Endometrium (tissue), 2 donors: ENCODE measurements around the gene MAP2K2.

ENCODE experiments used
- FAIRE-seq: peaks from 2 replicates; lab custom pipeline; 2012; peaks lifted over from hg19 to GRCh38; lab: Jason Lieb, UNC
- donor health status: control.
- donor health status: control.

The MAP2K2 gene

DNA sequence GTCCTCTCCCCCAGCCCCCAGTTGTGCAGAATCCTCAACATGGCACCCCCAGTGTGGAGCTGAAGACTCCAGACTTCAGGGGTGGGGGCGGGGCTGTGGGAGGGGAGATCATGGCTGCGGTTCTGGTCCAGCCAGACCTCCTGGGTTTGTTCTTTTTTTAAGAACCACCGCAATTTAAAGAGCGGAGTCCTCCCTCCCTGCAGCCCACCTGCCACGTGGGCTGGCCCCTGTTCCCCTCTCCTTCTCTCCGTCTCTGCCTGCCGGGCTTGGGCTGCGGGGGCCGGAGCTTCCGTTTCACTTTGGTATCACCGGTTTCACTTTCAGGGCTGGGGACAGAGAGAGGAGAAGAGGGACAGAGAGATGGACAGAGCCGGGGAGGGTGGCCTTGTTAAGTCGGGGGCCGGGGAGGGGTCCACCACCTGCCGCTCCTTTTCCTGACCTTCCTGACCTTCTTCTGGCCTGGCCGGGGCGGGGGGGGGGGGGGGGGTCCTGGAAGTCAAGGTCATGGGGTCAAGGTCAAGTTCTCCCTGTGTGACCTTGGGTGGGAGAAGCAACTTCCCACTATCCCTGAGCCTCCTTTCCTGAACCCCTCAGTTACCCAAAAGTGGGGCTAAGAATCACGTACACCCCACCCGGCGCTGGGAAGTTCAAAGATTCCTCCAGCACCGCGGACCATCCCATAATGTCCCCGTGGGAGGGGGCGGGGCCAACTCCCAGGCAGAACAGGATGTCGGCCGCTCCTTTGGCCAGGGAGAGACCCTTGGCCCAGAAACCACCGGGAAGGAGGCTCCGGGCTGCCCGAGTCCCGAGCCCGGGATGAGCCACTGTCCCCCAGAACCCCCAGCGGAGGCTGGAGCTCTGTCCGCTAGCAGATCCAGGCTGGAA lies 45.9 kb downstream of the MAP2K2 start:
- FAIRE-seq = no peak

- no peak for FAIRE-seq
Measured at GRCh38 chr19:4077007-4077374, 46.9 kb downstream of the MAP2K2 start.

DNA sequence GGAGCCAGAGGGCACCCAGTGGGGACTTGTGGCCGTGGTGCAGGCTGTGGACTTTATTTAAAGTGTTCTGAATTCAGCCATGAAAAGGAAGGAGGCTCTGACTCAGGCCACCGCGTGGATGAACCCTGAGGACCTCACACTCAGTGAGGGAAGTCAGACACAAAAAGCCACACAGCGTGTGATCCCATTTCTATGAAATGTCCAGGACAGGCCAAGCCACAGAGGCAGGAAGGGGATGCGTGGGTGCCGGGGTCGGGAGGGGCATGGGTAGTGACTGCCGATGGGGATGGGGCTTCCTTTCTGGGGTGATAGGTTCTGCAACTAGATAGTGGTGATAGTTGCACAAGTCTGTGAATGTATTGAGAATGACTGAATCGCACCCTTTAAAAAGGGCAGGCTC lies 48.5 kb downstream of the MAP2K2 start:
- no peak for FAIRE-seq

GRCh38 chr19:4071610-4072009 lies 52.3 kb downstream of the MAP2K2 start:
- FAIRE-seq = no peak

DNA sequence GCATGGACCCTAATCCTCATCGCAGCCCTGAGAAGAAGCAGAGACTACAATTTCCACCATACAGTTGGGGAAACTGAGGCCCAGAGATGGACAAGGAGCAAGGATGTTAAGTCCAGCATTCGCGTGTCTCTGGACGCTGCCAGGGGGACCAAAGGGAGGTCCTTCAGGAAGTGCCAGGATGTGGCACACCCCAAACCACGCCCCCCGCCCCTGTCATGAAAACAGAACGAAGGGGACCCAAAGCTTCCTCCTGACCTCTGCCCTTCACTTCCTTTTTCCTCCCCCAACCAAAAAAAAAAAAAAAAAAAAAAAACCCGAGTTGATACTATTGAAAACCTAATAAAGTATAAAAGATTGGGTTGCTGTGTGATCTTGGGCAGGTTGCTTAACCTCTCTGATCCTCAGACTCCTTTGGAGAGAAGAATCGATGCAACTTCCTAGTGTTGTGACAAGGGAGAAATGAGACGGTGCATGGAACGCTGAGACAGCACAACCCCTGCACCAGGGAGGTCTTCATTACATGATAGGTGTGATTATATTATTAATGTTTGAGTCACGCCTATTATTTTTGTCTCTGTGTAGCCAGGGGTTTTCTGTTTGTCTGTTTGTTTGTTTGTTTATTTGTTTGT lies 54.5 kb downstream of the MAP2K2 start:
- FAIRE-seq = no peak

DNA sequence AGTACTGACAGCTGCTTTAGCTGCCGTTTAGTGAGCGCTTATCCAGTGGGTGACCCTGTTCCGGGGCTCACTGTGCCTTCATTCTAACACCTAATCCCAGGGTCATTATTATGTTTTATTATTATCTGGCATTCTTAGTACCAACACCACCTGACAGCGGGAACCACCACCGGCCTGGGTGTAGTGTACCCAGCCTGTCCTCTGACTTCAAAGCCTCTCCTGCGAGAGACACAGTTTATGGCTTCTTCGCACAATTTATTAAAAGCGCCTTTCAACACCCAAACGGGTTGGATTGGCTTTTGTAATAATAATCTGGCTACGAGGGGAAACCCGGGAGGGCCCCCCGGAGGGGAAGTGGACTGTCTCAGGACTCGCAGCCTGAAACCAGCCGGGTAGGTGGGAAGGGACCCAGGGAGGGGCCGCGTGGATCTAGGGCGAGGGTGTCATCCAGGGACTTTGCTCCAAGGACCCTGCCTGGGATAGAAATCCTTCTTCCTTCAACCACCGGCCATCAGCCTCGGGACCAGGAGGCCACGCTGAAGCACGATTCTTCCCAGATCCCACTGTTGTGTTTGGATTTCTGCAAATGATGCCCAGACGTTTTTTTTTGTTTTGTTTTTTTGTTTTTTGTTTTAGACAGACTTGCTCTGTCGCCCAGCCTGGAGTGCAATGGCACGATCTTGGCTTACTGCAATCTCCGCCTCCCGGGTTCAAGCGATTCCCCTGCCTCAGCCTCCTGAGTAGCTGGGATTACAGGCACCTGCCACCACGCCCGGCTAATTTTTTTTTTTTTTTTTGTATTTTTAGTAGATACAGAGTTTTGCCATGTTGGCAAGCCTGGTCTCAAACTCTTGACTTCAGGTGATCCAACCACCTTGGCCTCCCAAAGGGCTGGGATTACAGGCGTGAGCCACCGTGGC lies 55.6 kb downstream of the MAP2K2 start:
- FAIRE-seq = no peak

- FAIRE-seq = no peak
Measured at GRCh38 chr19:4067396-4068046, 56.4 kb downstream of the MAP2K2 start.

DNA sequence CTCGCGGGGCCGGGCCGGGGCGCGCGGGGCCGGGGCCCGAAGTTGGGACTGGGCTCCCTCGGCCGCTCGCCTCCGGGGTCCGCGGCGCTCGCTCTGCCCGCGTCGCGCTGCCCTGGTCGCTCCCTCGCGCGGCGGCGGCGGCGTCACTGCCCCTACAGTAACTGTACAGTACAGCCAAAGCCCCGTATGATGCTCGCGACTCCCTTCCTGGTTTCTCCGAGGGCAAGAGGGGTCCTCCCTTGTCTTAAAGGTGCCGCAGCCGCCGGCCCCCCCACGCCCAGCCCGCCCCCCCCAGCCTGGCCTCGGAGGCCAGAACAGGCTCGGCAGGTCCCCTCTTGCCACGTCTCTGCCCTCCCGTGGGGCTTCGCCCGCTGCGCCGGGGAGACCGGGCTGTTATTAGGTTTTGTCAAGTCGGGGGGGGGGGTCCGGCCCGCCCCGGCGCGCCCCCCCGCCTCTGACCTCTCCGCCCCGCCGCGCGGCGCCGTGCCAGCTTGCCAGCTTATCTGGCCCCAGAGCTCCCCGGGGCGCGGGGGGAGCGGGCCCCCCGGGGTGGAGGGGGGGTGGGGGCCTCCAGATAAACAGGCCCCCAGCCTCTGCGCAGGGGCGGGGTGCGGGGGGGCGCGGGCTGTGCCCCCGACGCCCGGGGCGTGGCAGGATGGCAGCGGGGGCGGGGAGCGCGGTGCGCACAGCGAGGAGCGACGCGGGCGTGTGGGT lies 57.1 kb downstream of the MAP2K2 start, which contains the start of gene ZBTB7A:
Gene ZBTB7A, minus strand, starts transcription at position 218 of the 714 bp plus-strand sequence. CDS start 11,667 bp downstream, outside the sequence.
- FAIRE-seq = no peak

GRCh38 chr19:4066176-4066606 lies 57.7 kb downstream of the MAP2K2 start:
- no peak for FAIRE-seq

GRCh38 chr19:4065430-4066175 lies 58.3 kb downstream of the MAP2K2 start:
- FAIRE-seq = no peak

GRCh38 chr19:4064496-4065260 lies 59.2 kb downstream of the MAP2K2 start:
- FAIRE-seq = no peak

DNA sequence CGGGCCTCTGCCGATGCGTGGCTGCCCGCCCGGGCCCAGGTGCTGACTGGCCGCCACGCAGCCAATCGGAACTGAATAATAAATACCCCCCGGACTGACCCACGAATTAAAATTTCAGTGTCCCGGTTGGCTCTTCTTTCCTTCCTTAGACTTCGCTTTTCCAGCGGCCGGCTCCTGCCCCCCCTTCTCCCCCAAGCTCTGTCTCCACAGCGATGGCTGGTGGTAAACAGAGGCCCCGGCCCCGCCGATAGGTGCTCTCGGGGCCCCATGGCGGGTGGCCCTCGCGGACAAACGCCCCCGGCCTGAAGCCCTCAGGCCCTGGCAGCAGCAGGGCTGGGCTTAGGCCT lies 59.8 kb downstream of the MAP2K2 start:
- FAIRE-seq = no peak

DNA sequence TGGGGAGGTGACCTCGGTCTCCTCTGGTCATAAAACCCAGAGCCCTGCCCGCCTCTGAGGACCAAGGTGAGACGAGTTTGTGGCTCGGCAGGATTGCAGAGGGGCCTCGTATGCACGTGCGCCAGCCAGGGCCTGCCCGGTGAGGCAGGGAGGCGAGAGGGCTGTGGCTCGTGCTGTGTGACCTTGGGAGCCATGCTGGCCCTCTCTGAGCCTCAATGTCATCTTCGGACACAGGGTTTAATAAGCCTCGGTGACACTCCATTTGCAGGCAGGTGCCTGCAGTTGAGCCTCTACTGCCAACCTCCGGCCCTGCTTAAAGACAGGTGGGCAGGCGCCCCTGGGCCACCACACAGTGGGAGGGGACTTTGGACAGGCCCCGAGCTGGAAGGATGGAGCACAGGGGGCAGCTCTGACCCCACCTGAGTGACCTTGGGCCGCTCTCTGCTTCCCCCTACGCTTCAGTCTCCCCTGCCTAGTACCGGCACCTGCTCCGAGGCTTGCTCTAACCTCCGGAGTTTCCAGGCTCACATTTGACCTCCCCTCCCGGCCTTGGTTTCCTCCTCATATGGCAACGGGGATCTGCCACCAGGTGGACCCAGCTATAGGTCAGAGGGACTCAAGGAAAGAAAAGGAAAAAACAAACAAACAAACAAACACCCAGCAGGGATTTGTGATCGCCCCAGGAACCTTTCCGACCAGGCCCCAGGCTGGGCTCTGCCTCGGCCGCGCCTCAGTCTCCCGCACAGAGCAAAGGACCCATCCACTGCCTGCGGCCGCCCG lies 60.4 kb downstream of the MAP2K2 start:
- no peak for FAIRE-seq

GRCh38 chr19:4062419-4063368 lies 61.2 kb downstream of the MAP2K2 start:
- FAIRE-seq = no peak

DNA sequence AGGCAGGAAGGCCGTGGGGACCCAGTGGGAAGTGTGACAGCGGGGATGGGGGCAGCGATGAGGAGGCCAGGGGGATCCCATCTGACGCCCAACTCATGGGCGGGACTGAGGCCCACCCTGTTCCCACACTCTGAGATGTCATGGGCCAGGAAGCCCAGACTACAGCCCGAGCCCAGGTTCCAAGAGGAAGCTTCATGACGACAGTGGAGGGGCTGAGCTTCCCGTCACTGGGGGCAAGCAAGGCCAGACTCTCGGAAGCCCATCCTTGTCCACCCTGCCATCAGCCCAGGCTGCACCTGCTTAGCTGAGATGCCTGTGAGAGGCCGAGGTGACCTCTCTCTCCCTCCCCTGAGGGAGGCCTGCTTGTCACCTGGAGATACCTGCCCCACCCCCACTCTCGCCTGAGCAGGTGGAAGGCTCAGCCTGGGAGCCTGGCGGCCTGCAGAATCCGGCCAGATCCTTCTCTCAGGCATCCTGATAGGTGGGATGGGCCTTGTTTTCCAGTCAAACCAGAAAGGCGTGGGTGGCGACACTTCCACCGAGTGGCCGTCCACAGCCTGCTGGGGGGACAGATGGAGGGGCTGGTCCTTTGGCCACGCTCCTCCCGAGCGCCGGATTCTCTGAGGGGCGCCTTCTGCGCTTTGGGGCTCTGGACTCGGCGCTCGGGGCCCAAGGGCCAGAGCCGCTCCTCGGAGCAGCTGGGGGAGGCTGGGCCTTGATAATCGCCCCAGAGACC lies 62.1 kb downstream of the MAP2K2 start:
- FAIRE-seq = no peak

DNA sequence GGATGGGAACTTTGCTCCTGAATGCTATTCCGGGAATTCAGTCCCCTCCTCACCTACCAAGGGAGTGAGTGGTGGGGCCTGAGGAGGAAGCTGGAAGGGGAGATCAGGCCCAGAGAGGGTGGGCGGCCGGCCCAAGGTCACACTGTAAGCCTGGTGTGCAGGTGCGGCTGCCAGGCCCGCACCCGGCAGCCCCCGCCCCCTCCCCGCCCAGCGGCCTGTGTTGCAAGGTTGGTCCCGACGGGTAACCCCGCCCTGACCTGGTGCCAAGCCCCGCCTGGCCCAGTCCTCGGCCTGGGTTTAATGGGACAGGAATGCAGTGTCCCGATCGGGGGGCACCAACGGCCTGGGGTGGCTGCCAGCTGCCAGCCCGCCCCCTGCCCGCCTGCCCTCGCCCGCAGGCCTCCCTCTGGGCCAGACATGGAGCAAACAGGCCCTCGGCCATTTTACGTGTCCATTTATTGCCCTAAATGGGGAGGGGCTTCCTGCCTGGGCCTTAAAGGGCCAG lies 62.7 kb downstream of the MAP2K2 start:
- no peak for FAIRE-seq

DNA sequence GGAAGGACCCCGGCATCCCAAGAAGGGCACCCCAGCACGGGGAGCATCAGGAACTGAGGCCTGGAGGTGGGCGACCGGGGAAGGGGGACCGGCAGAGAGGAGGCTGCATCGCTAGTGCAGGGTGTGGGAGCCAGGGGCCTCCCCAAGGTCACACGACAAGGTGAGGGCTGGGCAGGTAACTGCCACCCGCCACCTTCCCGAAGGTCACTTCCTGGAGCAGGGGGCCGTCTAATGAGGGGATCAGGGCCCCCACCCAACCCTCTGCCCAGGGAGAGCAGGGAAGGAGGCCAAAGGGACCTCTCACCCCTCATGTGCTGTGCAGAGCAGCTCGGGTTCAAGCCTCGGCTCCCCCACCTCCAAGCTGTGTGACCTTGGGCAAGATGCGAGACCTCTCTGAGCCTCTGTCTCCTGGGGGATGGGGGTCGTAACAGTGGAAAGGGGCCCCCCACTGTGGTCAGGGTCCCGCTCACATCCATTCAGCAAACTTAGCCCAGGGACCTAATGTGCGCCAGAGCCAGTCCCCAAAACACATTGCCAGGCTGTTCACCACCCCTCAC lies 63.2 kb downstream of the MAP2K2 start:
- no peak for FAIRE-seq
